Testis (tissue), 3 donors: ENCODE data around the gene ANKRD55. TPM values are rescaled to one million over a fixed set of nuclear protein-coding genes. Genes with fewer than 3 reads are reported as not detected.

Source experiments
- DNase-seq: peaks from one replicate; pipeline ENCODE4 v3.0.0-alpha.2; 2019
- H3K27ac ChIP-seq, 2 donors: fragments of 200-600 bp; sonication (generic); one replicate each; pipeline ENCODE4 v1.5.1; 2019
- H3K27me3 ChIP-seq: fragments of 200-600 bp; sonication (generic); one replicate; pipeline ENCODE4 v1.5.1; 2019
- H3K36me3 ChIP-seq: fragments of 200-600 bp; sonication (generic); one replicate; pipeline ENCODE4 v1.5.1; 2017; ENCODE audit warnings: low read depth; ENCODE audit errors: missing control alignments
- H3K4me1 ChIP-seq: fragments of 200-600 bp; sonication (generic); one replicate; pipeline ENCODE4 v1.5.1; 2019
- H3K4me3 ChIP-seq, 2 donors: fragments of 200-600 bp; sonication (generic); one replicate each; pipeline ENCODE4 v1.5.1; 2017 to 2019
- H3K9me3 ChIP-seq: fragments of 200-600 bp; sonication (generic); one replicate; pipeline ENCODE4 v1.5.1; 2017
- CTCF ChIP-seq, 3 experiments: fragments of 450-650 bp in 2 of 3; fragments of 200-600 bp in 1 of 3; sonication (generic) in 1 of 3; IDR thresholded peaks; one replicate each; pipeline ENCODE4 v1.5.1; 2016 to 2019; ENCODE audit warnings: antibody characterized with exemption in 3 of 3, mild to moderate bottlenecking in 2 of 3, moderate library complexity in 1 of 3
- POLR2A ChIP-seq: fragments of 450-650 bp; IDR thresholded peaks from one replicate; pipeline ENCODE4 v1.6.1; 2017; ENCODE audit warnings: antibody characterized with exemption, mild to moderate bottlenecking, moderate library complexity
- WGBS, 2 donors: methylation state at CpG; one replicate each; pipeline ENCODE4 v1.1.5; 2018; 5-methylcytosine and 5-hydroxymethylcytosine counted together
- intact Hi-C: fragments of 100-400 bp; cut with DNase I; formaldehyde crosslinking; loops from one replicate; pipeline ENCODE4 v1.15.1; 2023; ENCODE audit warnings: low total_unique reads
- polyA plus RNA-seq: library from polyadenylated mRNA; stranded (reverse); fragments of 350-450 nt; fragmentation: Illumina TruSeq; extraction: RNeasy Lipid Tissue Mini Kit (QIAGEN cat#74804); gene quantifications from one replicate; pipeline ENCODE4 v1.2.3, GENCODE V29; 2014; ENCODE audit warnings: low read depth, low replicate concordance; ENCODE audit not compliant: insufficient read depth
- total RNA-seq, 2 donors: library from RNA; depleted of rRNA; stranded (reverse); fragments of >200 nt; gene quantifications; one replicate each; pipeline ENCODE4 v1.2.3, GENCODE V29; 2016

Gene ANKRD55
- total and polyA plus RNA-seq, 3 donors from 2014 or later = 6.1 to 28.1 (median 6.2) TPM

GRCh38 chr5:56056875-56057274 is 176.3 kb downstream of the ANKRD55 start:
- intact Hi-C loops = no loop called here
- no peaks in the 10 kb centered on the region for H3K9me3 ChIP-seq
- 91 to 96% methylated on average over 2 of the region's 2 CpGs for WGBS, 2 donors
- no peaks in the 10 kb centered on the region for H3K36me3 ChIP-seq
- no peak for DNase-seq
- H3K27ac ChIP-seq = no peak overlapping the region
- H3K4me3 ChIP-seq = no peak overlapping the region
- no peaks in the 10 kb centered on the region for H3K27me3 ChIP-seq
- H3K4me1 ChIP-seq = peaks cover 13% of the 10 kb centered on the region
- no peak for TF ChIP-seq CTCF (IDR thresholded peaks at IDR 0.05)

GRCh38 chr5:56055859-56056258 is 177.3 kb downstream of the ANKRD55 start:
- intact Hi-C loops = no loop called here
- no peak overlapping the region for H3K27ac ChIP-seq
- peaks cover 17% of the 10 kb centered on the region for H3K4me1 ChIP-seq
- H3K4me3 ChIP-seq = no peak overlapping the region
- no peak for DNase-seq
- H3K27me3 ChIP-seq = no peaks in the 10 kb centered on the region
- TF ChIP-seq POLR2A = no peak
- no peak for TF ChIP-seq CTCF (IDR thresholded peaks at IDR 0.05)
- whole genome bisulfite sequencing, 2 donors = 81 to 82% methylated on average over 3 of the region's 3 CpGs
- no peaks in the 10 kb centered on the region for H3K36me3 ChIP-seq
- no peaks in the 10 kb centered on the region for H3K9me3 ChIP-seq

- TF ChIP-seq CTCF (IDR thresholded peaks at IDR 0.05) (no peak), POLR2A (no peak)
- Histone ChIP-seq H3K27ac (no peak overlapping the region), H3K4me3 (no peak overlapping the region), H3K9me3 (no peaks in the 10 kb centered on the region), H3K36me3 (no peaks in the 10 kb centered on the region), H3K27me3 (no peaks in the 10 kb centered on the region), H3K4me1 (peaks cover 23% of the 10 kb centered on the region)
- 94 to 100% methylated on average over 1 of the region's 1 CpG for WGBS, 2 donors
- DNase-seq = no peak
- intact Hi-C loops = no loop called here
Observed at GRCh38 chr5:56055287-56055686, 177.8 kb downstream of the ANKRD55 start.

- Histone ChIP-seq H3K4me3 (no peak overlapping the region), H3K9me3 (no peaks in the 10 kb centered on the region), H3K36me3 (no peaks in the 10 kb centered on the region), H3K27ac (no peak overlapping the region), H3K27me3 (no peaks in the 10 kb centered on the region), H3K4me1 (peaks cover 26% of the 10 kb centered on the region)
- no peak for DNase-seq
- TF ChIP-seq CTCF (IDR thresholded peaks at IDR 0.05) (no peak), POLR2A (no peak)
- 91 to 100% methylated on average over 2 of the region's 2 CpGs for WGBS, 2 donors
- intact Hi-C loops = no loop called here
Observed at GRCh38 chr5:56054666-56055065, 178.5 kb downstream of the ANKRD55 start.

- Histone ChIP-seq H3K27ac (no peak overlapping the region), H3K4me3 (no peak overlapping the region), H3K9me3 (no peaks in the 10 kb centered on the region), H3K36me3 (no peaks in the 10 kb centered on the region), H3K4me1 (peaks cover 20% of the 10 kb centered on the region), H3K27me3 (no peaks in the 10 kb centered on the region)
- intact Hi-C loops = no loop called here
- no peak for DNase-seq
- 95 to 98% methylated on average over 4 of the region's 4 CpGs for WGBS, 2 donors
- no peak for TF ChIP-seq POLR2A
- TF ChIP-seq CTCF (IDR thresholded peaks at IDR 0.05) = no peak
Observed at GRCh38 chr5:56053363-56053762, 179.8 kb downstream of the ANKRD55 start.
